GDM1 (cell line): ENCODE measurements around the gene AMDHD2.
"Not testable (repeated sequence)": the region's sequence is repeated elsewhere in the genome, so short reads cannot be mapped to it uniquely, and the experiment has no call there.

Experiments used
- DNase-seq: peaks from one replicate; lab custom pipeline; 2025; lab: John Stamatoyannopoulos, UW

Gene AMDHD2

GRCh38 chr16:2580143-2580542 is 60.0 kb downstream of the AMDHD2 start:
- DNase-seq, result not testable (repeated sequence)

GRCh38 chr16:2580818-2581217 is 60.6 kb downstream of the AMDHD2 start:
- DNase-seq, result not testable (repeated sequence)
